ENCODE results near the gene SCARB1. TPM values are rescaled to one million over a fixed set of nuclear protein-coding genes. Genes with fewer than 3 reads are reported as not detected.

SCARB1 gene
- total and polyA plus RNA-seq, 9 of the 15 experiments (the other 6 are each of a cell fraction or from before 2014, with no cell fraction given): 0.56 to 157 (median 52.8) TPM

DNA sequence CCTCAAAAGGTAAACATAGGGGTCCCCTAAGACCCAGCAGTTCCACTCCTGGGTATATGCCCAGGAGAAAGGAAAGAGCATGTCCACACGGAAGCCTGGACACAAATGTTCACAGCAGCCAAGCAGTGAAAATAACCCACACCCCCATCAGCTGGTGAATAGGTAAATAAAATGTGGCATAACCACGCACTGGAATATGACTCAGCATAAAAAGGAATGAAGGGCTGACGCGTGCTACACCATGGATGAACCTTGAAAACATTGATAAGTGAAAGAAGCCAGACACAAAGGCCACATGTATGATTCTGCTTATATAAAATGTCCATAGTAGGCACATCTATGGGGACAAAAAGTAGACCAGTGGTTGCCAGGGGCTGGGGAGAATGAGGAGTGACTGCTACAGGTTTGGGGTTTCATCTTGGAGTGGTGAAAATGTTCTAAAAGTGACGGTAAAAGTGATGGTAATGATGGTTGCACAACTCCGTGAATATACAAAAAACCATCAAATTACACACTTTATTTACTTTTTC lies 3.8 kb upstream of the SCARB1 start (continued):
- TF ChIP-seq, protein P1, sequence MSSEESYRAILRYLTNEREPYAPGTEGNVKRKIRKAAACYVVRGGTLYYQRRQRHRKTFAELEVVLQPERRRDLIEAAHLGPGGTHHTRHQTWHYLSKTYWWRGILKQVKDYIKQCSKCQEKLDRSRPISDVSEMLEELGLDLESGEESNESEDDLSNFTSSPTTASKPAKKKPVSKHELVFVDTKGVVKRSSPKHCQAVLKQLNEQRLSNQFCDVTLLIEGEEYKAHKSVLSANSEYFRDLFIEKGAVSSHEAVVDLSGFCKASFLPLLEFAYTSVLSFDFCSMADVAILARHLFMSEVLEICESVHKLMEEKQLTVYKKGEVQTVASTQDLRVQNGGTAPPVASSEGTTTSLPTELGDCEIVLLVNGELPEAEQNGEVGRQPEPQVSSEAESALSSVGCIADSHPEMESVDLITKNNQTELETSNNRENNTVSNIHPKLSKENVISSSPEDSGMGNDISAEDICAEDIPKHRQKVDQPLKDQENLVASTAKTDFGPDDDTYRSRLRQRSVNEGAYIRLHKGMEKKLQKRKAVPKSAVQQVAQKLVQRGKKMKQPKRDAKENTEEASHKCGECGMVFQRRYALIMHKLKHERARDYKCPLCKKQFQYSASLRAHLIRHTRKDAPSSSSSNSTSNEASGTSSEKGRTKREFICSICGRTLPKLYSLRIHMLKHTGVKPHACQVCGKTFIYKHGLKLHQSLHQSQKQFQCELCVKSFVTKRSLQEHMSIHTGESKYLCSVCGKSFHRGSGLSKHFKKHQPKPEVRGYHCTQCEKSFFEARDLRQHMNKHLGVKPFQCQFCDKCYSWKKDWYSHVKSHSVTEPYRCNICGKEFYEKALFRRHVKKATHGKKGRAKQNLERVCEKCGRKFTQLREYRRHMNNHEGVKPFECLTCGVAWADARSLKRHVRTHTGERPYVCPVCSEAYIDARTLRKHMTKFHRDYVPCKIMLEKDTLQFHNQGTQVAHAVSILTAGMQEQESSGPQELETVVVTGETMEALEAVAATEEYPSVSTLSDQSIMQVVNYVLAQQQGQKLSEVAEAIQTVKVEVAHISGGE (CRISPR knock-in tag; IDR thresholded peaks at IDR 0.05): peak in 1 of 3 experiments; percentile 55; a peak in 2 of 6 replicates
- TF ChIP-seq, protein P2, sequence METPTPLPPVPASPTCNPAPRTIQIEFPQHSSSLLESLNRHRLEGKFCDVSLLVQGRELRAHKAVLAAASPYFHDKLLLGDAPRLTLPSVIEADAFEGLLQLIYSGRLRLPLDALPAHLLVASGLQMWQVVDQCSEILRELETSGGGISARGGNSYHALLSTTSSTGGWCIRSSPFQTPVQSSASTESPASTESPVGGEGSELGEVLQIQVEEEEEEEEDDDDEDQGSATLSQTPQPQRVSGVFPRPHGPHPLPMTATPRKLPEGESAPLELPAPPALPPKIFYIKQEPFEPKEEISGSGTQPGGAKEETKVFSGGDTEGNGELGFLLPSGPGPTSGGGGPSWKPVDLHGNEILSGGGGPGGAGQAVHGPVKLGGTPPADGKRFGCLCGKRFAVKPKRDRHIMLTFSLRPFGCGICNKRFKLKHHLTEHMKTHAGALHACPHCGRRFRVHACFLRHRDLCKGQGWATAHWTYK (CRISPR knock-in tag; IDR thresholded peaks at IDR 0.05): peak; percentile 64; the same call in 1 of the 2 replicates
- no peak for TF ChIP-seq ZNF408 (CRISPR knock-in tag; IDR thresholded peaks at IDR 0.05; ENCODE audit: low read depth)
- no peak for TF ChIP-seq HNRNPK (IDR thresholded peaks at IDR 0.05; ENCODE audit: low read depth, low read length, poor library complexity, severe bottlenecking)
- TF ChIP-seq, protein P3, sequence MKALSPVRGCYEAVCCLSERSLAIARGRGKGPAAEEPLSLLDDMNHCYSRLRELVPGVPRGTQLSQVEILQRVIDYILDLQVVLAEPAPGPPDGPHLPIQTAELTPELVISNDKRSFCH (CRISPR knock-in tag; IDR thresholded peaks at IDR 0.05): no peak
- TF ChIP-seq, protein P3 (tag; IDR thresholded peaks at IDR 0.05): peak; percentile 76; the same call in 1 of the 2 replicates
- no peak for TF ChIP-seq SP2 (IDR thresholded peaks at IDR 0.05; ENCODE audit: extremely low read depth, low read depth, low read length, poor library complexity, severe bottlenecking)
- TF ChIP-seq CBX1 (IDR thresholded peaks at IDR 0.05; ENCODE audit: low read depth): no peak
- TF ChIP-seq POLR3A (IDR thresholded peaks at IDR 0.05; ENCODE audit: borderline replicate concordance, extremely low read depth, insufficient read depth, insufficient read length): no peak
- TF ChIP-seq, protein P4, sequence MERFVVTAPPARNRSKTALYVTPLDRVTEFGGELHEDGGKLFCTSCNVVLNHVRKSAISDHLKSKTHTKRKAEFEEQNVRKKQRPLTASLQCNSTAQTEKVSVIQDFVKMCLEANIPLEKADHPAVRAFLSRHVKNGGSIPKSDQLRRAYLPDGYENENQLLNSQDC (CRISPR knock-in tag; IDR thresholded peaks at IDR 0.05): no peak
- TF ChIP-seq MCM5 (IDR thresholded peaks at IDR 0.05; ENCODE audit: low read depth): no peak
- TF ChIP-seq SLC30A9 (CRISPR knock-in tag; IDR thresholded peaks at IDR 0.05): no peak
- no peak for TF ChIP-seq ZNF133 (CRISPR knock-in tag; IDR thresholded peaks at IDR 0.05)
- TF ChIP-seq NUFIP1 (IDR thresholded peaks at IDR 0.05; ENCODE audit: partially characterized antibody): peak; percentile 66
- TF ChIP-seq RBM14 (IDR thresholded peaks at IDR 0.05; ENCODE audit: borderline replicate concordance, insufficient read depth, low read depth, low read length): no peak
- TF ChIP-seq NR2F6 (CRISPR knock-in tag; IDR thresholded peaks at IDR 0.05): no peak
- TF ChIP-seq, protein P5, sequence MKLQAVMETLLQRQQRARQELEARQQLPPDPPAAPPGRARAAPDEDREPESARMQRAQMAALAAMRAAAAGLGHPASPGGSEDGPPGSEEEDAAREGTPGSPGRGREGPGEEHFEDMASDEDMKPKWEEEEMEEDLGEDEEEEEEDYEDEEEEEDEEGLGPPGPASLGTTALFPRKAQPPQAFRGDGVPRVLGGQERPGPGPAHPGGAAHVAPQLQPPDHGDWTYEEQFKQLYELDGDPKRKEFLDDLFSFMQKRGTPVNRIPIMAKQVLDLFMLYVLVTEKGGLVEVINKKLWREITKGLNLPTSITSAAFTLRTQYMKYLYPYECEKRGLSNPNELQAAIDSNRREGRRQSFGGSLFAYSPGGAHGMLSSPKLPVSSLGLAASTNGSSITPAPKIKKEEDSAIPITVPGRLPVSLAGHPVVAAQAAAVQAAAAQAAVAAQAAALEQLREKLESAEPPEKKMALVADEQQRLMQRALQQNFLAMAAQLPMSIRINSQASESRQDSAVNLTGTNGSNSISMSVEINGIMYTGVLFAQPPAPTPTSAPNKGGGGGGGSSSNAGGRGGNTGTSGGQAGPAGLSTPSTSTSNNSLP (IDR thresholded peaks at IDR 0.05; ENCODE audit: borderline replicate concordance, low read depth, low read length): 0 out of 2 replicates have a peak, but pooled peaks have one; percentile 16
- TF ChIP-seq HNRNPH1 (optimal IDR thresholded peaks at IDR 0.05; ENCODE audit: low read depth, low read length): no peak
- 0 out of 2 replicates have a peak, but pooled peaks have one; percentile 24 for TF ChIP-seq EGR1 (conservative IDR thresholded peaks at IDR 0.05)
- TF ChIP-seq SOX6 (IDR thresholded peaks at IDR 0.05): 0 out of 2 replicates have a peak, but pooled peaks have one; percentile 24
- no peak for TF ChIP-seq ZNF75A (CRISPR knock-in tag; IDR thresholded peaks at IDR 0.05)
